Measurements from ENCODE around the gene SLC27A2.

DNA sequence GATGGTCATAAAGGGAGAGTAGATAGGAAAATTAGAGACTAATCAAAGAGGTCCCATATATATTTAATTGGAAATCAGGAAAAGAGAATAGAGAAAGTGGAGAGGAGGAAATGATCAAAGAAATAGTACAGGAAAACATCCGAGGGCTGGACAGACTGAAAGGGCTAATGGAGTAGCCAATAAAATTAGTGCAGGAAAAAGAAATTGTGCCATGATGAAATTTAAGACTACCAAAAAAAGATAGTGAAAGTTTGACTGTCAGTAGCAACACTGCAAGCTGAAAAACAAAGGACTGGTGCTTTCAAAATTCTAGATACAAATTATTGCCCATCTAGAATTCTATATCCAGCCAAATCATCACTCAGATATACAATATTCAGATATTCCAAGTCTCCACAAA lies 36.3 kb downstream of the SLC27A2 start:
- TF ChIP-seq, protein P1, sequence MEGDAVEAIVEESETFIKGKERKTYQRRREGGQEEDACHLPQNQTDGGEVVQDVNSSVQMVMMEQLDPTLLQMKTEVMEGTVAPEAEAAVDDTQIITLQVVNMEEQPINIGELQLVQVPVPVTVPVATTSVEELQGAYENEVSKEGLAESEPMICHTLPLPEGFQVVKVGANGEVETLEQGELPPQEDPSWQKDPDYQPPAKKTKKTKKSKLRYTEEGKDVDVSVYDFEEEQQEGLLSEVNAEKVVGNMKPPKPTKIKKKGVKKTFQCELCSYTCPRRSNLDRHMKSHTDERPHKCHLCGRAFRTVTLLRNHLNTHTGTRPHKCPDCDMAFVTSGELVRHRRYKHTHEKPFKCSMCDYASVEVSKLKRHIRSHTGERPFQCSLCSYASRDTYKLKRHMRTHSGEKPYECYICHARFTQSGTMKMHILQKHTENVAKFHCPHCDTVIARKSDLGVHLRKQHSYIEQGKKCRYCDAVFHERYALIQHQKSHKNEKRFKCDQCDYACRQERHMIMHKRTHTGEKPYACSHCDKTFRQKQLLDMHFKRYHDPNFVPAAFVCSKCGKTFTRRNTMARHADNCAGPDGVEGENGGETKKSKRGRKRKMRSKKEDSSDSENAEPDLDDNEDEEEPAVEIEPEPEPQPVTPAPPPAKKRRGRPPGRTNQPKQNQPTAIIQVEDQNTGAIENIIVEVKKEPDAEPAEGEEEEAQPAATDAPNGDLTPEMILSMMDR (conservative IDR thresholded peaks at IDR 0.05; ENCODE audit: low read depth, low read length) = no peak
- TF ChIP-seq EZH2 (IDR thresholded peaks at IDR 0.05; ENCODE audit: low read length, unreplicated experiment) = no peak
- TF ChIP-seq EZH2phosphoT487 (IDR thresholded peaks at IDR 0.05; ENCODE audit: borderline replicate concordance, low read length) = no peak

All from PC-3 (cell line).